Neural cell (in vitro differentiated cells): ENCODE data around the gene CCNY.

ENCODE experiments used
- CTCF ChIP-seq: fragments of 450-650 bp; IDR thresholded peaks from 2 replicates; pipeline ENCODE4 v1.5.1; 2014; ENCODE audit warnings: antibody characterized with exemption, mild to moderate bottlenecking, moderate library complexity; ENCODE audit not compliant: poor library complexity, severe bottlenecking
- EP300 ChIP-seq: fragments of 450-650 bp; conservative IDR thresholded peaks from 2 replicates; pipeline ENCODE4 v1.6.1; 2014; ENCODE audit warnings: antibody characterized with exemption, mild to moderate bottlenecking, moderate library complexity; ENCODE audit not compliant: poor library complexity, severe bottlenecking
- EZH2 ChIP-seq: fragments of 200-600, 300-800 bp; shearing (Covaris generic), sonication (generic); IDR thresholded peaks from 2 replicates; pipeline ENCODE4 v1.6.1; 2014; ENCODE audit warnings: antibody characterized with exemption, low read length, borderline replicate concordance, mild to moderate bottlenecking; ENCODE audit not compliant: insufficient read depth, poor library complexity, severe bottlenecking
- MXI1 ChIP-seq: fragments of 450-650 bp; conservative IDR thresholded peaks from 2 replicates; pipeline ENCODE4 v1.6.1; 2014; ENCODE audit warnings: antibody characterized with exemption, mild to moderate bottlenecking; ENCODE audit not compliant: poor library complexity, severe bottlenecking
- POLR2AphosphoS5 ChIP-seq: IDR thresholded peaks from 2 replicates; pipeline ENCODE4 v1.6.1; 2012
- RAD21 ChIP-seq: fragments of 450-650 bp; conservative IDR thresholded peaks from 2 replicates; pipeline ENCODE4 v1.6.1; 2014; ENCODE audit warnings: antibody characterized with exemption, mild to moderate bottlenecking, moderate library complexity
- REST ChIP-seq: IDR thresholded peaks from 2 replicates; pipeline ENCODE4 v1.6.1; 2012; ENCODE audit warnings: borderline replicate concordance
- TAF1 ChIP-seq: IDR thresholded peaks from 2 replicates; pipeline ENCODE4 v1.6.1; 2012; ENCODE audit warnings: low read depth

- TF ChIP-seq CTCF = no peak
- no peak for TF ChIP-seq EP300
- no peak for TF ChIP-seq TAF1
- no peak for TF ChIP-seq REST
- TF ChIP-seq RAD21 = no peak
- TF ChIP-seq EZH2 = no peak
- no peak for TF ChIP-seq POLR2AphosphoS5
- TF ChIP-seq MXI1 = no peak
Measured at GRCh38 chr10:35409808-35410207, 73.5 kb downstream of the CCNY start.
